Measurements from ENCODE around the gene HCN2. TPM values are rescaled to one million over a fixed set of nuclear protein-coding genes. Genes with fewer than 3 reads are reported as not detected.

HCN2 gene
- total and polyA plus RNA-seq, 2 of the 13 experiments (the other 11 are each of a cell fraction or from before 2014, with no cell fraction given) = 0.01 TPM; not detected in 1

DNA sequence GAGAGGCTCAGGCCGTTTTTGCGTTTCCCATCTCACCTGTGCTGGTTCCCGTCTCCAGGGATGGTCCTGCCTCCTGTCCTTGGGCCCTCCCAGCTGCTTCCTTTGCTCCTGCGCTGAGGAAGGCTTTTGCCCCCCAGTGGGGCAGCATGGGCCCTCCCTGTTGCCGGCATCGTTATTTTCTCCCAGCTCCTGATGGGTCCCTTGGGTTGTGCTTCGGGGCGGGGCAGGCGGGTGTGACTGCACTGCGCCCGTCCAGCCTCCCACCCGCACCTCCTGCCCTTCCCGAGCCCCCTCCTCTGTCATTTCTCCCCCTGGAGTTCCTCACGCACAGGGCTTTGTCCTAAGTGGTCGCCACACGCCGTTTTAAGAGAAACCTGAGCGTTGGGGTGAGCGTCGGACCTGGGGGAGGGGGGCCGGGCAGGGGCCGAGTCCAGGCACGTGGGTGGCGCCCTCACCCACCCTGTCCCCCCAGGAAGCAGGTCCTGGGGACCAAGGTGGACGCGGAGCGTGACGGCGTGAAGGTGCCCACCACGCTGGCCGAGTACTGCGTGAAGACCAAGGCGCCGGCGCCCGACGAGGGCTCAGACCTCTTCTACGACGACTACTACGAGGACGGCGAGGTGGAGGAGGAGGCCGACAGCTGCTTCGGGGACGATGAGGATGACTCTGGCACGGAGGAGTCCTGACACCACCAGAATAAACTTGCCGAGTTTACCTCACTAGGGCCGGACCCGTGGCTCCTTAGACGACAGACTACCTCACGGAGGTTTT lies 48.6 kb upstream of the HCN2 start:
- H3K9ac ChIP-seq (ENCODE audit: insufficient read depth, low read depth, low read length) = no peak overlapping the region
- intact Hi-C loops (cut with micrococcal nuclease; ENCODE audit: unreplicated experiment) (no loop called here), in situ Hi-C loops (cut with HindIII; ENCODE audit: extremely low pct_ligation_motif_present, low pct_unique_long_range_greater_than_20kb) (no loop called here)
- no peak overlapping the region for H3K27ac ChIP-seq (ENCODE audit: extremely low read length, insufficient read depth, low read length)
- no peak overlapping the region for H3K4me3 ChIP-seq (replicated peaks in 1 of 3; ENCODE audit: insufficient read depth in 1 of 3, low read depth in 2 of 3, low read length in 3 of 3)
- TF ChIP-seq AGO2 (optimal IDR thresholded peaks at IDR 0.05; ENCODE audit: low read depth, low read length) (peak; percentile 23), RBFOX2 (IDR thresholded peaks at IDR 0.05; ENCODE audit: low read depth, low read length) (0 out of 2 replicates have a peak, but pooled peaks have one; percentile 36)
- TF ChIP-seq, protein P1, sequence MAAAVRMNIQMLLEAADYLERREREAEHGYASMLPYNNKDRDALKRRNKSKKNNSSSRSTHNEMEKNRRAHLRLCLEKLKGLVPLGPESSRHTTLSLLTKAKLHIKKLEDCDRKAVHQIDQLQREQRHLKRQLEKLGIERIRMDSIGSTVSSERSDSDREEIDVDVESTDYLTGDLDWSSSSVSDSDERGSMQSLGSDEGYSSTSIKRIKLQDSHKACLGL (CRISPR knock-in tag; IDR thresholded peaks at IDR 0.05) = no peak
- H3K36me3 ChIP-seq (replicated peaks in 1 of 2; ENCODE audit: control insufficient read depth in 1 of 2, insufficient read depth in 2 of 2, low read length in 2 of 2) = peaks cover 10 to 39% of the 10 kb centered on the region in 2 experiments; a peak in 4 of 5 replicates
- no peaks in the 10 kb centered on the region for H3K79me2 ChIP-seq (ENCODE audit: insufficient read depth, low read length)
- no peak for DNase-seq (ENCODE audit: low spot score)
- peaks cover 6% of the 10 kb centered on the region; the same call in 1 of the 2 replicates for H4K20me1 ChIP-seq (ENCODE audit: insufficient read depth, low read length)
- no peak overlapping the region for H2AFZ ChIP-seq (ENCODE audit: low read length)
- H3K4me1 ChIP-seq (ENCODE audit: insufficient read depth, low read length) = no peaks in the 10 kb centered on the region
- no peaks in the 10 kb centered on the region for H3K27me3 ChIP-seq (ENCODE audit: control insufficient read depth in 1 of 2, insufficient read depth in 2 of 2, low read length in 2 of 2)
- no peaks in the 10 kb centered on the region for H3K9me3 ChIP-seq (ENCODE audit: low read length)
- no peak for FAIRE-seq
- ChIA-PET CTCF (ENCODE audit: low intra/inter-chr PET ratio, low total read pairs) (no interaction called here), POLR2A (interaction anchor here (1.4 kb wide), 1 partner anchor 10 kb away, joined by 5 read pairs; no protein-coding TSS in a partner anchor)
- H3K4me2 ChIP-seq (ENCODE audit: low read depth, low read length) = no peak overlapping the region
- BruUV-seq (replicated peaks) = TSS peak; percentile 38
- ATAC-seq = no peak
- WGBS (ENCODE audit: low lambda C conversion rate) = 96% methylated on average over 51 of the region's 51 CpGs

DNA sequence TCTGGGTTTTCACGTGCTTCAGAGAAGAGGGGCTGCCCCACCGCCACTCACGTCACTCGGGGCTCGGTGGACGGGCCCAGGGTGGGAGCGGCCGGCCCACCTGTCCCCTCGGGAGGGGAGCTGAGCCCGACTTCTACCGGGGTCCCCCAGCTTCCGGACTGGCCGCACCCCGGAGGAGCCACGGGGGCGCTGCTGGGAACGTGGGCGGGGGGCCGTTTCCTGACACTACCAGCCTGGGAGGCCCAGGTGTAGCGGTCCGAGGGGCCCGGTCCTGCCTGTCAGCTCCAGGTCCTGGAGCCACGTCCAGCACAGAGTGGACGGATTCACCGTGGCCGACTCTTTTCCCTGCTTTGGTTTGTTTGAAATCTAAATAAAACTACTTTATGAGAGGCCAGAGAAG lies 48.0 kb upstream of the HCN2 start:
- Histone ChIP-seq H3K4me2 (ENCODE audit: low read depth, low read length) (no peak overlapping the region), H3K9me3 (ENCODE audit: low read length) (no peaks in the 10 kb centered on the region), H3K27ac (ENCODE audit: extremely low read length, insufficient read depth, low read length) (no peak overlapping the region), H4K20me1 (ENCODE audit: insufficient read depth, low read length) (peaks cover 6% of the 10 kb centered on the region; the same call in 1 of the 2 replicates), H3K4me1 (ENCODE audit: insufficient read depth, low read length) (no peaks in the 10 kb centered on the region), H3K27me3 (ENCODE audit: control insufficient read depth in 1 of 2, insufficient read depth in 2 of 2, low read length in 2 of 2) (no peaks in the 10 kb centered on the region), H3K36me3 (replicated peaks in 1 of 2; ENCODE audit: control insufficient read depth in 1 of 2, insufficient read depth in 2 of 2, low read length in 2 of 2) (peaks cover 6 to 32% of the 10 kb centered on the region in 2 experiments; a peak in 4 of 5 replicates), H2AFZ (ENCODE audit: low read length) (no peak overlapping the region), H3K4me3 (replicated peaks in 1 of 3; ENCODE audit: insufficient read depth in 1 of 3, low read depth in 2 of 3, low read length in 3 of 3) (no peak overlapping the region), H3K9ac (ENCODE audit: insufficient read depth, low read depth, low read length) (no peak overlapping the region), H3K79me2 (ENCODE audit: insufficient read depth, low read length) (no peaks in the 10 kb centered on the region)
- no TSS peak for BruUV-seq (replicated peaks)
- in situ Hi-C loops (cut with HindIII; ENCODE audit: extremely low pct_ligation_motif_present, low pct_unique_long_range_greater_than_20kb) (no loop called here), intact Hi-C loops (cut with micrococcal nuclease; ENCODE audit: unreplicated experiment) (no loop called here)
- FAIRE-seq (no peak), DNase-seq (ENCODE audit: low spot score) (no peak), ATAC-seq (no peak)
- 97% methylated on average over 26 of the region's 26 CpGs for WGBS (ENCODE audit: low lambda C conversion rate)
- ChIA-PET POLR2A (interaction anchor here (1.3 to 1.4 kb wide), 4 partner anchors 8 to 92 kb away, joined by 4 to 5 read pairs (median 4); partner anchors contain the start of gene POLRMT), CTCF (ENCODE audit: low intra/inter-chr PET ratio, low total read pairs) (no interaction called here)
- TF ChIP-seq, protein P2, sequence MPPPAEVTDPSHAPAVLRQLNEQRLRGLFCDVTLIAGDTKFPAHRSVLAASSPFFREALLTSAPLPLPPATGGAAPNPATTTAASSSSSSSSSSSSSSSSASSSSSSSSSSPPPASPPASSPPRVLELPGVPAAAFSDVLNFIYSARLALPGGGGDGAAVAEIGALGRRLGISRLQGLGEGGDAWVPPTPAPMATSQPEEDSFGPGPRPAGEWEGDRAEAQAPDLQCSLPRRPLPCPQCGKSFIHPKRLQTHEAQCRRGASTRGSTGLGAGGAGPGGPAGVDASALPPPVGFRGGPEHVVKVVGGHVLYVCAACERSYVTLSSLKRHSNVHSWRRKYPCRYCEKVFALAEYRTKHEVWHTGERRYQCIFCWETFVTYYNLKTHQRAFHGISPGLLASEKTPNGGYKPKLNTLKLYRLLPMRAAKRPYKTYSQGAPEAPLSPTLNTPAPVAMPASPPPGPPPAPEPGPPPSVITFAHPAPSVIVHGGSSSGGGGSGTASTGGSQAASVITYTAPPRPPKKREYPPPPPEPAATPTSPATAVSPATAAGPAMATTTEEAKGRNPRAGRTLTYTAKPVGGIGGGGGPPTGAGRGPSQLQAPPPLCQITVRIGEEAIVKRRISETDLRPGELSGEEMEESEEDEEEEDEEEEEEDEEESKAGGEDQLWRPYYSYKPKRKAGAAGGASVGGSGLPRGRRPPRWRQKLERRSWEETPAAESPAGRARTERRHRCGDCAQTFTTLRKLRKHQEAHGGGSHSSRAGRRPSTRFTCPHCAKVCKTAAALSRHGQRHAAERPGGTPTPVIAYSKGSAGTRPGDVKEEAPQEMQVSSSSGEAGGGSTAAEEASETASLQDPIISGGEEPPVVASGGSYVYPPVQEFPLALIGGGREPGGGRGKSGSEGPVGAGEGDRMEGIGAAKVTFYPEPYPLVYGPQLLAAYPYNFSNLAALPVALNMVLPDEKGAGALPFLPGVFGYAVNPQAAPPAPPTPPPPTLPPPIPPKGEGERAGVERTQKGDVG (CRISPR knock-in tag; IDR thresholded peaks at IDR 0.05; ENCODE audit: borderline replicate concordance) = no peak
- TF ChIP-seq HOXA3 (CRISPR knock-in tag; IDR thresholded peaks at IDR 0.05) = no peak
- no peak for TF ChIP-seq FOXA3 (CRISPR knock-in tag; IDR thresholded peaks at IDR 0.05)
- no peak for TF ChIP-seq MAFG (CRISPR knock-in tag; IDR thresholded peaks at IDR 0.05)

All from HepG2 (cell line).